ENCODE data around the gene DTX3L.
"Not testable (repeated sequence)": the region's sequence is repeated elsewhere in the genome, so short reads cannot be mapped to it uniquely, and the experiment has no call there.

Gene DTX3L

DNA sequence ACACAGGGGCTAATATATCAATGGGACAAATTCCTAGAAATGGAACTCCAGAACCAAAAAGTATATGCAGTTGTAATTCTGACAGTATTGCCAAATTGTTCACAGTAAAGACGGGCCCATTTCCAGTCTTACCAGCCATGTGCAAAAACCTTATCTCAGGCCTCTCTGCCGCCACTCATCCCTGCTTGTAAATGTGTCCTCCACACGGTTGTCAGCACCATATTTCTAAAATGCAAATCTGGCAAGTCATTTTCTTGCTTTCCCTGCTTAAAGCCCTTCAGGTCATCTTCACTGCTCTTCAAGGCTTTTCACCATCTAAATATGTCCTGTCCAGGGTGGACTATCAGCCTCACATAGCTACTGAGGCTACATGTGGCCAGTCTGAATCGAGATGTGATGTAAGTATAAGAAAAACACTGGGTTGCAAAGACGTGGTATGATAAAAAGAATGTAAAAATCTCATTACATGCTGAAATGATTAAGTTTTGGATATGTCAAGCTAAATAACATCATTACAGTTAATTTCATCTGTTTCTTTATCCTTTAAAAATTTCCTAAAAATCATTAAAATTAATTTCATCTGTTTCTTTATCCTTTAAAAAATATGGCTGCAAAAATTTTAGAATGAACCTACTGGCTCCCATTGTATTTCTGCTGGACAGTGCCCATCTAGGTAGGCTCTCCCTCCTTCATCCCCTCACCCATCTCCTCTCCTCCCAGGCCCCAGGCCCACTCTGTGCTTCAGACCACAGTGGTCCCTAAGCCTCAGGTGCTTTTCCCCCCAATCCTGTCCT, 1.0 kb upstream of the DTX3L start:
- no peak for DNase-seq

DNA sequence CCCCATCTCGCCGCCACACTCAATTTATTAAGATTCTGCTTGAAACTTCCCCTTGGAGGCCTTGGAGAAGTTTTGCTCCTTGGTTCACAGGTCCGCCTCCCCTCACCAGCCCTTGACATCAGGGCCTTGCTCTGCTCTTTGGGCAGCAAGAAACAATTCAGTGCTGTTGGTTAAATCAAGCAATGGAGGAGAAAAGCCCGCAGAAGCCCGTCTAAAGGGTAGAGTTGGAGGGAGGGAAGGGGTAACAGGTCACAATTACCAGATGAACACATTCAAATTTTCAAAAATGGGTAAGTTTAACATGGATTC, 467 bp upstream of the DTX3L start:
- DNase-seq = peak; percentile 24

DNA sequence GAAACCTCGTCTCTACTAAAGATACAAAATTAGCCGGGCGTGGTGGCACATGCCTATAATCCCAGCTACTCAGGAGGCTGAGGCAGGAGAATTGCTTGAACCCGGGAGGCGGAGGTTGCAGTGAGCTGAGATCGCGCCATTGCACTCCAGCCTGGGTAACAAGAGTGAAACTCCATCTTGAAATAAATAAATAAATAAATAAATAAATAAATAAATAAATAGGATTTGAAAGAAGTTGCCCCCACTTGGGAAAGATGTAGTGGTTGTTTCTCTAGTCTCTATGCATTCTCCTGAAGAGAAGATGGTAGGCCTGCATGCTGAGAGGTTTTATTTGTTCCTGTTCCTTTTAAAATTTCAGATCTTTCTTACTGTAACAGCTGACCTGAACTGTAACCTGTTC, 4.0 kb downstream of the DTX3L start:
- DNase-seq = not testable (repeated sequence)

- DNase-seq = no peak
Measured at GRCh38 chr3:122568755-122569154, 4.6 kb downstream of the DTX3L start.

- peak; percentile 57 for DNase-seq
Measured at GRCh38 chr3:122572940-122573412, 8.8 kb downstream of the DTX3L start.

DNA sequence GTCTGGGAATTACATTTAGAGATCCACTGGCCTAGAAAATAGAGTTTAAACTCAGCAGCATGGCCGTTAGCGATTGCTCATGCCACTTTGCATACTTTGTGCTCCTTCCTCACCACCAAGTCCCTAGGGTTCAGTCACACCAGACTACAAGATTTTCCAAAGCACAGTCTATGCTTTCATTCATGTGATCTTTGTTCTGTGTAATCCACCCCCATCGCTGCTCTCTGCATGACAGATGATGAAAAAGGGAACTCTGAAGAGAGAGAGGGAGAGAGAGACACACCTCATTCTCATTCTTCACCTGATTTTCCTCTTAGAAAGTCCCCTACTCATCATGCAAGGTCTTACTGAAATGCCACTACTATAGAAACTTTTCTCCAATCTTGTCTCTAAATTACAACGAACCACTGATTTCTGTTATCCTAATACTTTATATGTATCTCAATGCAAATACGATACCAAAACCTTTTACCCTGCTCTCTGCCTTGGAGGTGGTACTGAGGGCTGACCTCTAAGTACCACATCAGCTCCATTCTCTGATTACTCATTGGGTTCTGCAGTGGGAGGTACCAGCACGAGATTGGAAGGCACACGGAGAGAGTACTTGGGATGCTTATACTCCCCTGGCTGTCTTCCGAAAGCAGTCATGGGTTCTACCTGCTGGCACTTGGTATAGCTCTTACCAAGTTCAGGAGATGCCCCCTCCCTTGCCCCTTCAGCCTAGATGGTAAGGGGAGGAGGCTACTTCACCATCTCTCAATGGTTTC, 12.2 kb downstream of the DTX3L start:
- DNase-seq = peak; percentile 62

GRCh38 chr3:122577409-122578031, 13.4 kb downstream of the DTX3L start, which contains the start of gene PARP15:
TSS of gene PARP15 (plus strand) at chr3:122577650. CDS start at chr3:122577668, 18 bp downstream.
- peak; percentile 61 for DNase-seq

DNA sequence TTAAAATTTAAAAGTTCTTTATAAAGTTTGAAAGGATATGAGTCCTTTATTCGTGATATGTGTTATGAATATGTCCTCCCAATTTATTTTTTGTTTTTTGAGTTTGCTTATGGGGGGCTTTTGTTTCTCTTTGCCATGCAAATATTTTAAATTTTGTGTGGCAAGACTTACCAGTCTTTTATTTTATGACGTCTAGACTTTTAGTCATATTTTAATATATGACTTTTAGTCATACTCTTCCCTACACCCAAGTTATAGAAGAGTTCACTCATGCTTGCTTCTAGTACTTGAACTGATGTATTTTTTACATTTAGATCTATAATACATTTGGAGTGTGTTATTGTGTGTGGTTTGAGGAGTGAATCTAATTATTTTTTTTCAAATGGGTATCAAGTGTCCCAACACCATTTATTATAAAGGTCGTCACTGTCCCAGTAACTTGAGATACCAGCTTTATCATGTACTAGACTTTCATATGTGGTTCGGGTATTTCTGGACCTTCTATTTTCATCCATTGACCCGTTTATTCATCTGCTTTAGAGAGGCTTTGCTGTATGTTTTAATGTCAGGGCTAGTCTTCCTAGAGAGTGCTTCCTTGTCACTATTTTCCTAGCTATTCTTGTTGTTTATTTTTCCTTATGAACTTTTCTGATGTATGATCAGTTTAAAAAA, 14.1 kb downstream of the DTX3L start:
- no peak for DNase-seq

GRCh38 chr3:122580470-122580869, 16.3 kb downstream of the DTX3L start:
- DNase-seq = no peak

DNA sequence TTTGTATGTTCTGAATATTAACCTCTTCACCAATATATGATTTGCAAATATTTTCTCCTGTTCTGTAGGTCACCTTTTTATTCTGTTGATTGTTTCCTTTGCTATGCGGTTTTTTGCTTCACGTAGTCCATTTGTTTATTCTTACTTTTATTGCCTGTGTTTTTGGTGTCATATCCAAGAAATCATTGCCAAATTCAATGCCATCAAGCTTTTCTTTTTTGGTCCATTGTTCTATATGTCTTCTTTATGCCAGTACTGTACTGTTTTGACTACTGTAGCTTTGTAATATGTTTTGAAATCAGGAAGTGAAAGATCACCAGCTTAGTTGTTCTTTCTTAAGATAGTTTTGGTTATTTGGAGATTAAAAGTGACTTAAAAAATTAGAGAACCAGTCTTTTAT, 17.5 kb downstream of the DTX3L start:
- DNase-seq = no peak

GRCh38 chr3:122582390-122582789, 18.3 kb downstream of the DTX3L start:
- DNase-seq = no peak

- DNase-seq = no peak
Measured at GRCh38 chr3:122586098-122586497, 22.0 kb downstream of the DTX3L start.

DNA sequence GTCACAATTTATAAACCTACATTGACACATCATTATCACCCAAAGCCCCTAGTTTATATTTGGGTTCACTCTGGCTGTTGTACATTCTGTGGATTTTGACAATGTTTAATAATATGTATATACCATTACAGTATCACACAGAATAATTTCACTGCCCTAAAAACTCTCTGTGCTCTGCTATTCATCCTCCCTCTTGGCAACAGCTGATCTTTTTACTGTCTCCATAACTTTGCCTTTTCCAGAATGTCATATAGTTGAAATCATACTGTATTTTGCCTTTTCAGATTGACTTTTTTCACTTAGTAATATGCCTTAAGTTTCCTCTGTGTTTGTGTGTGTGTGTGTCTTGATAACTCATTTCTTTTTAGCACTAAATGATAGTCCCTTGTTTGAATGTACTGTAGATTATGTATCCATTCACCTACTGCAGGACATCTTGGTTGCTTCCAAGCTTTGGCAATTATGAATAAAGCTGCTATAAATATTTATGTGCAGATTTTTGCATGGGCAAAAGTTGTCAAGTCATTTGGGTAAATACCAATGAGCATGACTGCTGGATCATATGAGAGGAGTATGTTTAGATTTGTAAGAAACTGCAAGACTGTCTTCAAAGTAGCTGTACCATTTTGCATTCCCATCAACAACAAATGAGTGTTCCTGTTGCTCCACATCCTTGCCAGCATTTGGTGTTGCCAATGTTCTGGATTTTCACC, 22.8 kb downstream of the DTX3L start:
- DNase-seq = no peak

GRCh38 chr3:122587572-122587971, 23.4 kb downstream of the DTX3L start:
- DNase-seq = no peak

DNA sequence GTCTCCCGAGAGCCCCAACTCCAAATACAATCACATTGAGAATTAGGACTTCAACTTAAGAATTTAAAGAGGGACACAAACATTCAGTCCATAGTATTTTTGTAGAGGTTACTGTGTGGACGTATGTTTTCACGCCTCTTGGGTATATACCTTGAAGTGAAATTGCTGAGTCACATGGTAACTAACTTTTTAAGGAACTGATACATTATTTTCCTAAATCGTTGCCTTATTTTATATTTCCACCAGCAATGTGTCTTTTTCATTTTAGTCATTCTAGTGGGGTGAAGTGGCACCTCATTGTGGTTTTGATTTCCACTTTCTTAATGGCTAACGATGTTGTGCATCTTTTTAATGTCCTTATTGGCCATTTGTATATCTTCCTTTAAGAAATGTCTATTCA, 25.2 kb downstream of the DTX3L start:
- DNase-seq = peak; percentile 29

DNA sequence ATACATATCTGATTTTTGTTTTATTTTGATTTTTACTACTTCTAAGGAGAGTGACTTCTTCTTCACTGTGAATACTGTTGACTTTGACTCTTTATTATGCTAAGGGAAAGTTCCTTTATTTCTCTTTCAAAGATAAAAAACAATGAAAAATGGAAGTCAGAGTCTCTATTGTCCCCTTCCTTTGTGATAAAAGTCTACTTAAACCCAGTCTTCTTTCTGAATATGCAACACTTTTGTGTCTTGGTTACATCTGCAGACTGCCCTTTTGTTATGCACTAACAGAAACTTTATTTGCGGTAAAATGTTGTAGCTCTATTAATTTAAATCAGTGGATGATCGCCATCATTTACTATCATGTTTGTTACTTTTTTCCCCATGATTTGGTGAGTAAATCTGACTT, 26.5 kb downstream of the DTX3L start:
- no peak for DNase-seq

- no peak for DNase-seq
Measured at GRCh38 chr3:122594025-122594424, 29.9 kb downstream of the DTX3L start.

- no peak for DNase-seq
Measured at GRCh38 chr3:122598151-122598550, 34.0 kb downstream of the DTX3L start.

- no peak for DNase-seq
Measured at GRCh38 chr3:122598556-122598955, 34.4 kb downstream of the DTX3L start.

- DNase-seq = no peak
Measured at GRCh38 chr3:122602011-122602710, 38.0 kb downstream of the DTX3L start.

GRCh38 chr3:122603056-122603455, 38.9 kb downstream of the DTX3L start:
- no peak for DNase-seq

- no peak for DNase-seq
Measured at GRCh38 chr3:122606330-122606729, 42.2 kb downstream of the DTX3L start.
